Transverse colon (tissue), 4 donors: ENCODE results near the gene PEDS1. TPM values are rescaled to one million over a fixed set of nuclear protein-coding genes. Genes with fewer than 3 reads are reported as not detected.
"Not testable (repeated sequence)": the region's sequence is repeated elsewhere in the genome, so short reads cannot be mapped to it uniquely, and the experiment has no call there.

Source experiments
- DNase-seq: peaks from one replicate; pipeline ENCODE4 v3.0.0-alpha.2; 2019
- H3K27ac ChIP-seq, 4 donors: fragments of 200-600 bp; sonication (generic); 2 replicates each; pipeline ENCODE4 v1.5.1; 2016 to 2018; ENCODE audit warnings: inconsistent platforms in 4 of 4
- H3K27me3 ChIP-seq: fragments of 200-600 bp; sonication (generic); 2 replicates; pipeline ENCODE4 v1.5.1; 2017; ENCODE audit warnings: inconsistent platforms
- H3K36me3 ChIP-seq, 4 donors: fragments of 200-600 bp; sonication (generic); 2 replicates each; pipeline ENCODE4 v1.5.1; 2017 to 2019; ENCODE audit warnings: inconsistent platforms in 4 of 4
- H3K4me1 ChIP-seq, 4 donors: fragments of 200-600 bp; sonication (generic); 2 replicates each; pipeline ENCODE4 v1.5.1; 2017 to 2020; ENCODE audit warnings: inconsistent platforms in 4 of 4
- H3K4me3 ChIP-seq, 4 donors: fragments of 200-600 bp; sonication (generic); 1 replicate in 1 of 4; 2 replicates in 3 of 4; pipeline versions ENCODE4 v1.5.1 to v1.6.1; 2017 to 2019; ENCODE audit warnings: inconsistent platforms in 4 of 4
- H3K9me3 ChIP-seq, 2 donors: fragments of 200-600 bp; sonication (generic); 2 replicates each; pipeline ENCODE4 v1.5.1; 2017 to 2019; ENCODE audit warnings: inconsistent platforms in 2 of 2
- CTCF ChIP-seq, 5 experiments: fragments of 200-600 bp in 3 of 5; fragments of 450-650 bp in 2 of 5; sonication (generic) in 3 of 5; IDR thresholded peaks; 1 replicate in 2 of 5; 2 replicates in 3 of 5; pipeline ENCODE4 v1.5.1; 2016 to 2017; ENCODE audit warnings: antibody characterized with exemption in 5 of 5, inconsistent platforms in 3 of 5, mild to moderate bottlenecking in 2 of 5, moderate library complexity in 1 of 5
- EP300 ChIP-seq: sonication (generic); formaldehyde crosslinking; IDR thresholded peaks from one replicate; pipeline ENCODE4 v1.6.1; 2017; ENCODE audit warnings: antibody characterized with exemption, low read depth
- POLR2A ChIP-seq: fragments of 450-650 bp; IDR thresholded peaks from one replicate; pipeline ENCODE4 v1.6.1; 2016; ENCODE audit warnings: antibody characterized with exemption, mild to moderate bottlenecking, moderate library complexity
- POLR2AphosphoS5 ChIP-seq, 3 donors: sonication (generic); formaldehyde crosslinking; IDR thresholded peaks; one replicate each; pipeline ENCODE4 v1.6.1; 2016; ENCODE audit warnings: antibody characterized with exemption in 3 of 3
- WGBS, 2 donors: methylation state at CpG; one replicate each; pipeline ENCODE4 v1.1.5; 2018; ENCODE audit warnings: low coverage in 1 of 2; 5-methylcytosine and 5-hydroxymethylcytosine counted together
- in situ Hi-C, 4 donors: fragments of 200-750 bp; cut with MboI; loops; one replicate each; pipeline versions ENCODE4 v1.15.0 to v1.15.1; 2017; ENCODE audit warnings: low sequenced_read_pairs in 3 of 4, low pct_ligation_motif_present in 1 of 4, low pct_unique_long_range_greater_than_20kb in 1 of 4
- intact Hi-C: fragments of 100-400 bp; cut with DNase I; formaldehyde crosslinking; loops from one replicate; pipeline ENCODE4 v1.15.1; 2023; ENCODE audit warnings: low total_unique reads
- total RNA-seq, 4 donors: library from RNA; depleted of rRNA; stranded (reverse); fragments of >200 nt; gene quantifications; one replicate each; pipeline ENCODE4 v1.1.0, GENCODE V29; 2016

PEDS1 gene
- total RNA-seq, 4 donors from 2014 or later, result 9.6 to 30.9 (median 23.2) TPM

DNA sequence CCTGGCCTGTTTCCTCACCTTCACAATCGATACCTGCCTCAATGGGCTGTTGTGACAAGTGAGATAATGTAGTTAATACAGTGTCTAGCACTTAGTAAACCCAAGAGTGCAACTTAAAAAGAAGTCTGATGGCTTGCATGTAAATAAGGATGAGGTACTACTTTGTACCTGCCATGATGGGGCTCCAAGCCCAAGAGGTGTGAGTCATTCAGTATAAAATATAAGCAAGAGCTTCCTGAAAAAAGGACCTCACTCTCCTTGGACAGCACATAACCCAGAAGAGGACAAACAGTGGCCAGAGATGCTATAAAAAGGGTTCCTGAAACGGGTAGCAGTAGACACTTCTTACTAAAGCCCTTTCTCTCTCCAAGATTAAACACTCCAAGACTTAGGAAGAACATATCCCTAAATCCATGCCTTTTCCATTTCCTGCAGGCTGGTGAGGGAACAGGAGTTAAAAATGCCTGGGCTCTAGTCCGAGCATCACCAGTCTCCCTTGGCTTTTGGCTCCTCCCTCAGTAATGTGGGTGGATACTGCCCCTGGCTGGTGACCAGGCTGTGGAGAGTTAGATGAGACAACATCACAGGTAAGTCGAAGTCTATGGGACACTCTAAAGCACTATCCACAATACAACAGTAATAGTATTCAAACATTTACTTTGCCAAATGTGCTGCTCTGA is 44.8 kb downstream of the PEDS1 start:
- peaks cover 43 to 81% (median 53%) of the 10 kb centered on the region in 4 donors for H3K4me1 ChIP-seq
- no peak for TF ChIP-seq CTCF (IDR thresholded peaks at IDR 0.05)
- TF ChIP-seq EP300, result no peak
- TF ChIP-seq POLR2A, result no peak
- no peak for TF ChIP-seq POLR2AphosphoS5 (IDR thresholded peaks at IDR 0.05)
- intact Hi-C loops (no loop called here), in situ Hi-C loops (no loop called here)
- no peaks in the 10 kb centered on the region for H3K27me3 ChIP-seq
- no peak overlapping the region for H3K4me3 ChIP-seq
- no peaks in the 10 kb centered on the region for H3K9me3 ChIP-seq
- peak overlapping the region; percentile 2 to 42 (median 26) for H3K27ac ChIP-seq
- DNase-seq, result no peak
- 61 to 100% methylated on average over 1 to 4 of the region's 4 CpGs for WGBS, 2 donors
- no peaks in the 10 kb centered on the region for H3K36me3 ChIP-seq

DNA sequence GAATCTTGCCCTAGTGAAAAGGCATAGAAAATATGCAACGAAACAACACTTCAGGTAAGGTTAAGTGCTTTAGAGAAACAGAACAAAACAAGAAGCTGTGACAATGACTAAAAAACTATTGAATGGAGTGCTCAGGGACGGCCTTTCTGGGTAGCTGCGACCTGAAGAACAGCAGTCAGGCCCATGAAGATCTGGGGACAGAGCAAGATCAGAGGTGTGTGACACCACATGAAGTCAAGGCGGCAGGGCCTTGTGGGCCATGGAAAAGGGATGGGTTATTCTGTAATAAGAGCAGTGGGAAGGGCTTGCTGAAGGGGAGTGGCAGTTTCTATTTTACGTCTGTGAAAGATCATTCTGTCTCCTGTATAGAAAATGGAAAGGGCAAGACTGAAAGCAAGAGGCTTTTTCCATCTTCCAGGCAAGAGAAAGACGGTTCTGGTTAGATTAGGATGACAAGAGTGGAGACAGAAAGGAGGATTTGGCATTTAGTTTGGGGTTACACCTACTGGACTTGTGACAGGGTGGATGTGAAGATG is 45.7 kb downstream of the PEDS1 start:
- Histone ChIP-seq H3K36me3 (no peaks in the 10 kb centered on the region), H3K4me3 (no peak overlapping the region), H3K27ac (peak overlapping the region; percentile 2 to 42 (median 26)), H3K9me3 (no peaks in the 10 kb centered on the region), H3K27me3 (no peaks in the 10 kb centered on the region), H3K4me1 (peaks cover 46 to 86% (median 52%) of the 10 kb centered on the region in 4 donors)
- WGBS, 2 donors, result 57 to 59% methylated on average over 5 to 6 of the region's 6 CpGs
- DNase-seq, result no peak
- TF ChIP-seq POLR2AphosphoS5 (IDR thresholded peaks at IDR 0.05) (no peak), EP300 (no peak), POLR2A (no peak), CTCF (IDR thresholded peaks at IDR 0.05) (no peak)
- in situ Hi-C loops (no loop called here), intact Hi-C loops (no loop called here)

DNA sequence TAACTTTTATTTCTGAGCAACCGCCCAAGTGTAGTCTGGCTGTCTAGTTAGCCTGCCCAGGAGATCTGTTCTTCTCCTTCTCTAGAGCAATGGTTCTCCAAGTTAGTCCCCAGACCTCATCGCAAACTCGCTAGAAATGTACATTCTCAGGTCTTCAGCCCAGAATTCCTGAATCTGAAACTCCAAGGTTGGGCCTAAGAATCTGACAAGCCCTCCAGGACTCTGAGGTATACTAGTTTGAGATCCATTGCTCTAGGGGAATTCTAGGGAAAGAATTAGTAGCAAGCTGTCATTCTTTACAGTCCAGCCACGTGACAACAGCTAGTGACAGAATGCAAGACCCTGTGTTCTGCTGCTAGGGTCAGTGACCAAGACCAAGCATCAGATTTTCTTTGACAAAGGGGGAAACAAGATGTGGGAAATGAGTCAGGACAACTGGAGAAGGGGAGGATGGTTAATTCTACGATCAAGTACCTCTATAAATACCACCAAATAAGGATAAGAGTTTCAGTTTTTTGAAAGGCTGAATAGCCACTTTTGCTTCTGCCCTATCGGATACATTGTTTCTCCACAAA is 46.4 kb downstream of the PEDS1 start:
- no peaks in the 10 kb centered on the region for H3K27me3 ChIP-seq
- H3K4me3 ChIP-seq, result no peak overlapping the region
- H3K9me3 ChIP-seq, result no peaks in the 10 kb centered on the region
- peaks cover 46 to 86% (median 51%) of the 10 kb centered on the region in 4 donors for H3K4me1 ChIP-seq
- WGBS, 2 donors, result 79% methylated on average over 6 of the region's 6 CpGs
- no peak for TF ChIP-seq POLR2A
- TF ChIP-seq EP300, result no peak
- TF ChIP-seq POLR2AphosphoS5 (IDR thresholded peaks at IDR 0.05), result no peak
- TF ChIP-seq CTCF (IDR thresholded peaks at IDR 0.05), result no peak
- in situ Hi-C loops (no loop called here), intact Hi-C loops (no loop called here)
- DNase-seq, result no peak
- H3K36me3 ChIP-seq, result no peaks in the 10 kb centered on the region
- peak overlapping the region in 3 of 4 donors; percentile 2 to 29 (median 24) for H3K27ac ChIP-seq

DNA sequence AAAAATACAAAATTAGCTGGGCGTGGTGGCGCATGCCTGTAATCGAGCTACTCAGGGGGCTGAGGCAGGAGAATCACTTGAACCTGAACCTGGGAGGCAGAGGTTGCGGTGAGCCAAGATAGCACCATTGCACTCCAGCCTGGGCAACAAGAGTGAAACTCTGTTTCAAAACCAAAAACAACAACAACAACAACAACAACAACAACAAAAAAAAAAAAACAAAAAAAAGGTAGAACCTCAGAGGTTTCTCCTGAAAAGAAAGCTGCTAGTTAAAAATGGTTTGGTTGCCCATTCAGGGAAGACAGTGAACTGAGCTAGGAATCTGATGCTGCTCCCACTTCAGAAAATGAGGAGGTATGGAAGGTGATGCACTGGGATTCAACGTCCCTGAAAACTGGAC is 46.9 kb downstream of the PEDS1 start:
- H3K27me3 ChIP-seq, DNase-seq, H3K9me3 ChIP-seq, intact Hi-C loops, H3K36me3 ChIP-seq, in situ Hi-C loops, H3K4me3 ChIP-seq: not testable (repeated sequence)
- Histone ChIP-seq H3K4me1 (peaks cover 42 to 86% (median 49%) of the 10 kb centered on the region in 4 donors), H3K27ac (peak overlapping the region in 1 of 4 donors; percentile 29)
- WGBS, 2 donors, result 60 to 92% methylated on average over 4 to 5 of the region's 5 CpGs

Other genes starting within 250 kb of the PEDS1 start
- gene SPATA2, start 238.2 kb downstream of the PEDS1 start, total RNA-seq, result 10 to 100 TPM in 3 of 4 donors, 1 to 10 TPM in 1; 4.0 to 40.0 (median 17.2) TPM
- 100 to 1,000 TPM; 108 to 271 (median 217) TPM for gene RNF114, start 217.3 kb downstream of the PEDS1 start, total RNA-seq
- under 1 TPM in 3 of 4 donors, not detected in 1; 0.32 to 0.41 (median 0.40) TPM for gene SNAI1, start 170.7 kb downstream of the PEDS1 start, total RNA-seq
- gene UBE2V1, start 40.6 kb downstream of the PEDS1 start, total RNA-seq, result 100 to 1,000 TPM in 1 of 4 donors, 10 to 100 TPM in 3; 23.7 to 104 (median 62.8) TPM
- 10 to 100 TPM; 26.1 to 78.9 (median 57.1) TPM for gene CEBPB, start 37.1 kb upstream of the PEDS1 start, total RNA-seq